CD4-positive, alpha-beta memory T cell (primary cell): ENCODE data around the gene SAMSN1. TPM values are rescaled to one million over a fixed set of nuclear protein-coding genes. Genes with fewer than 3 reads are reported as not detected.

Experiments
- CTCF ChIA-PET: fragments of 350-600 bp; sonication (Branson Sonifier 250); formaldehyde crosslinking; loops from one replicate; lab custom pipeline; 2021; ENCODE audit warnings: inconsistent platforms; ENCODE audit not compliant: partially characterized antibody; lab: Charles Lee
- POLR2A ChIA-PET: fragments of 350-600 bp; sonication (Branson Sonifier 250); formaldehyde crosslinking; loops from one replicate; lab custom pipeline; 2021; ENCODE audit not compliant: partially characterized antibody; lab: Charles Lee
- DNase-seq, 5 donors: peaks; one replicate each; pipeline versions ENCODE4 v3.0.0 to v3.0.0-alpha.2; 2020 to 2022; ENCODE audit warnings: mixed read lengths in 1 of 5
- H3K27ac ChIP-seq: one replicate; pipeline ENCODE4 v1.7.0; 2013; ENCODE audit warnings: low read depth, low read length
- H3K27me3 ChIP-seq: 2 replicates; pipeline ENCODE4 v1.7.0; 2013; ENCODE audit warnings: mild to moderate bottlenecking, low read length, moderate library complexity; ENCODE audit not compliant: insufficient read depth
- H3K36me3 ChIP-seq: 2 replicates; pipeline ENCODE4 v1.7.0; 2013; ENCODE audit warnings: mild to moderate bottlenecking, low read length, moderate library complexity; ENCODE audit not compliant: insufficient read depth
- H3K4me1 ChIP-seq: 2 replicates; pipeline ENCODE4 v1.7.0; 2013; ENCODE audit warnings: mild to moderate bottlenecking, low read length, moderate library complexity; ENCODE audit not compliant: insufficient read depth
- H3K4me3 ChIP-seq, 2 donors: one replicate each; pipeline ENCODE4 v1.7.0; 2013; ENCODE audit warnings: low read length in 2 of 2, mild to moderate bottlenecking in 1 of 2
- H3K9me3 ChIP-seq, 2 donors: one replicate each; pipeline ENCODE4 v1.7.0; 2013; ENCODE audit warnings: low read length in 2 of 2, control low read depth in 1 of 2; ENCODE audit not compliant: control insufficient read depth in 1 of 2
- H3K27ac Mint-ChIP-seq, 7 donors: one replicate each; pipeline ENCODE4 v1.8.0; 2020 to 2021; ENCODE audit warnings: mixed read lengths in 7 of 7, mild to moderate bottlenecking in 6 of 7, inconsistent platforms in 3 of 7, moderate library complexity in 3 of 7
- H3K27me3 Mint-ChIP-seq, 2 donors: one replicate each; pipeline ENCODE4 v1.8.0; 2020 to 2021; ENCODE audit warnings: mixed read lengths in 2 of 2
- H3K36me3 Mint-ChIP-seq, 2 donors: one replicate each; pipeline ENCODE4 v1.8.0; 2020 to 2021; ENCODE audit warnings: mixed read lengths in 2 of 2, inconsistent platforms in 1 of 2, mild to moderate bottlenecking in 1 of 2
- H3K4me1 Mint-ChIP-seq, 4 donors: one replicate each; pipeline ENCODE4 v1.8.0; 2020 to 2021; ENCODE audit warnings: mixed read lengths in 4 of 4, mild to moderate bottlenecking in 1 of 4
- H3K4me3 Mint-ChIP-seq, 8 donors: one replicate each; pipeline ENCODE4 v1.8.0; 2020 to 2021; ENCODE audit warnings: mixed read lengths in 8 of 8, mild to moderate bottlenecking in 7 of 8, moderate library complexity in 6 of 8, inconsistent platforms in 3 of 8
- H3K9me3 Mint-ChIP-seq, 8 donors: one replicate each; pipeline ENCODE4 v1.8.0; 2020 to 2021; ENCODE audit warnings: mixed read lengths in 8 of 8, mild to moderate bottlenecking in 5 of 8, inconsistent platforms in 3 of 8, moderate library complexity in 1 of 8
- intact Hi-C: fragments of 100-400 bp; cut with micrococcal nuclease; formaldehyde crosslinking; loops from one replicate; pipeline ENCODE4 v1.15.1; 2023
- polyA plus RNA-seq, 2 donors: library from polyadenylated mRNA; unstranded; fragments of 300-500 nt; fragmentation: Illumina TruSeq; gene quantifications; one replicate each; pipeline ENCODE4 v1.2.3, GENCODE V29; 2021
- total RNA-seq, 2 experiments: library from RNA; stranded (reverse); gene quantifications; one replicate each; pipeline ENCODE4 v1.2.3, GENCODE V29; 2021

SAMSN1 gene
- total and polyA plus RNA-seq, 4 experiments from 2014 or later, result 50.8 to 59.5 (median 57.1) TPM

- Mint-ChIP-seq H3K4me3 (no peak overlapping the region), H3K4me1 (peaks cover 0 to 7% (median 2%) of the 10 kb centered on the region in 4 donors), H3K9me3 (no peaks in the 10 kb centered on the region), H3K27me3 (no peaks in the 10 kb centered on the region), H3K27ac (no peak overlapping the region), H3K36me3 (no peaks in the 10 kb centered on the region)
- ChIA-PET POLR2A (no interaction called here), CTCF (no interaction called here)
- no peak overlapping the region for H3K27ac ChIP-seq
- H3K36me3 ChIP-seq, result no peaks in the 10 kb centered on the region
- H3K27me3 ChIP-seq, result no peaks in the 10 kb centered on the region
- intact Hi-C loops, result no loop called here
- no peak for DNase-seq
- H3K4me3 ChIP-seq, result no peak overlapping the region
- H3K4me1 ChIP-seq, result no peaks in the 10 kb centered on the region
- no peaks in the 10 kb centered on the region for H3K9me3 ChIP-seq
Measured at GRCh38 chr21:14567331-14568279, 21.5 kb upstream of the SAMSN1 start.

- no peak overlapping the region for H3K27ac ChIP-seq
- CTCF ChIA-PET, result no interaction called here
Measured at GRCh38 chr21:14566894-14567293, 20.8 kb upstream of the SAMSN1 start.

GRCh38 chr21:14562959-14563358 lies 16.8 kb upstream of the SAMSN1 start:
- peaks cover 0 to 6% of the 10 kb centered on the region in 2 donors for H3K36me3 Mint-ChIP-seq
- H3K4me3 Mint-ChIP-seq, result no peak overlapping the region
- H3K27me3 Mint-ChIP-seq, result no peaks in the 10 kb centered on the region
- Histone ChIP-seq H3K27me3 (no peaks in the 10 kb centered on the region), H3K9me3 (no peaks in the 10 kb centered on the region), H3K27ac (no peak overlapping the region), H3K4me3 (no peak overlapping the region), H3K36me3 (no peaks in the 10 kb centered on the region), H3K4me1 (peaks cover 5% of the 10 kb centered on the region)
- POLR2A ChIA-PET, result interaction anchor here (0.9 to 1.7 kb wide), 2 partner anchors 9 to 113 kb away, joined by 4 to 5 read pairs; no protein-coding TSS in a partner anchor
- no peak for DNase-seq
- no peak overlapping the region for H3K27ac Mint-ChIP-seq
- H3K9me3 Mint-ChIP-seq, result peaks cover 0 to 9% (median 4%) of the 10 kb centered on the region in 8 donors
- peaks cover 11 to 15% (median 12%) of the 10 kb centered on the region in 4 donors for H3K4me1 Mint-ChIP-seq
- intact Hi-C loops, result no loop called here
- CTCF ChIA-PET, result interaction anchor here (0.9 kb wide), 1 partner anchor 175 kb away, joined by 3 read pairs; no protein-coding TSS in a partner anchor

More at GRCh38 chr21:14566894-14567293, 20.8 kb upstream of the SAMSN1 start:
- POLR2A ChIA-PET, result no interaction called here
- no peak for DNase-seq
- Mint-ChIP-seq H3K4me3 (no peak overlapping the region), H3K27ac (no peak overlapping the region), H3K36me3 (no peaks in the 10 kb centered on the region), H3K27me3 (no peaks in the 10 kb centered on the region), H3K9me3 (peaks cover 0 to 4% (median 0%) of the 10 kb centered on the region in 8 donors), H3K4me1 (peaks cover 0 to 4% (median 1%) of the 10 kb centered on the region in 4 donors)
- intact Hi-C loops, result no loop called here
- H3K4me1 ChIP-seq, result no peaks in the 10 kb centered on the region
- H3K9me3 ChIP-seq, result no peaks in the 10 kb centered on the region
- H3K36me3 ChIP-seq, result no peaks in the 10 kb centered on the region
- no peak overlapping the region for H3K4me3 ChIP-seq
- no peaks in the 10 kb centered on the region for H3K27me3 ChIP-seq

- DNase-seq, result no peak
- H3K9me3 Mint-ChIP-seq, result peaks cover 0 to 9% (median 4%) of the 10 kb centered on the region in 8 donors
- ChIA-PET CTCF (no interaction called here), POLR2A (no interaction called here)
- H3K27ac Mint-ChIP-seq, result no peak overlapping the region
- H3K36me3 ChIP-seq, result no peaks in the 10 kb centered on the region
- H3K4me1 ChIP-seq, result peaks cover 16% of the 10 kb centered on the region
- H3K27me3 Mint-ChIP-seq, result no peaks in the 10 kb centered on the region
- no peak overlapping the region for H3K4me3 Mint-ChIP-seq
- H3K4me1 Mint-ChIP-seq, result peaks cover 14 to 21% (median 17%) of the 10 kb centered on the region in 4 donors
- H3K4me3 ChIP-seq, result no peak overlapping the region
- intact Hi-C loops, result no loop called here
- no peak overlapping the region for H3K27ac ChIP-seq
- H3K36me3 Mint-ChIP-seq, result peaks cover 0 to 6% of the 10 kb centered on the region in 2 donors
- H3K27me3 ChIP-seq, result no peaks in the 10 kb centered on the region
- H3K9me3 ChIP-seq, result no peaks in the 10 kb centered on the region
Measured at GRCh38 chr21:14560555-14560954, 14.4 kb upstream of the SAMSN1 start.

GRCh38 chr21:14560139-14560538 lies 14.0 kb upstream of the SAMSN1 start:
- Mint-ChIP-seq H3K4me3 (no peak overlapping the region), H3K4me1 (peaks cover 18 to 24% (median 20%) of the 10 kb centered on the region in 4 donors), H3K27ac (peak overlapping the region in 1 of 7 donors; percentile 42), H3K9me3 (peaks cover 0 to 9% (median 4%) of the 10 kb centered on the region in 8 donors), H3K27me3 (no peaks in the 10 kb centered on the region), H3K36me3 (peaks cover 0 to 6% of the 10 kb centered on the region in 2 donors)
- no peak for DNase-seq
- Histone ChIP-seq H3K9me3 (no peaks in the 10 kb centered on the region), H3K27me3 (no peaks in the 10 kb centered on the region), H3K4me1 (peaks cover 20% of the 10 kb centered on the region), H3K36me3 (no peaks in the 10 kb centered on the region), H3K27ac (no peak overlapping the region), H3K4me3 (no peak overlapping the region)
- ChIA-PET POLR2A (no interaction called here), CTCF (no interaction called here)
- intact Hi-C loops, result no loop called here

- H3K27me3 Mint-ChIP-seq, result no peaks in the 10 kb centered on the region
- no peak overlapping the region for H3K27ac ChIP-seq
- peaks cover 0 to 6% of the 10 kb centered on the region in 2 donors for H3K36me3 Mint-ChIP-seq
- CTCF ChIA-PET, result no interaction called here
- peaks cover 0 to 9% (median 4%) of the 10 kb centered on the region in 8 donors for H3K9me3 Mint-ChIP-seq
- intact Hi-C loops, result no loop called here
- H3K4me1 Mint-ChIP-seq, result peaks cover 25 to 31% (median 27%) of the 10 kb centered on the region in 4 donors
- H3K4me1 ChIP-seq, result peaks cover 28% of the 10 kb centered on the region
- no peak overlapping the region for H3K27ac Mint-ChIP-seq
- no peaks in the 10 kb centered on the region for H3K9me3 ChIP-seq
- no peak overlapping the region for H3K4me3 Mint-ChIP-seq
- H3K4me3 ChIP-seq, result no peak overlapping the region
- H3K36me3 ChIP-seq, result no peaks in the 10 kb centered on the region
- no peak for DNase-seq
- no peaks in the 10 kb centered on the region for H3K27me3 ChIP-seq
- POLR2A ChIA-PET, result interaction anchor here (0.6 kb wide), 1 partner anchor 25 kb away, joined by 3 read pairs; no protein-coding TSS in a partner anchor
Measured at GRCh38 chr21:14559102-14559501, 13.0 kb upstream of the SAMSN1 start.

- Mint-ChIP-seq H3K4me3 (peak overlapping the region in 1 of 8 donors; percentile 24), H3K36me3 (peaks cover 0 to 6% of the 10 kb centered on the region in 2 donors), H3K27ac (no peak overlapping the region), H3K9me3 (peaks cover 0 to 9% (median 4%) of the 10 kb centered on the region in 8 donors), H3K27me3 (no peaks in the 10 kb centered on the region), H3K4me1 (peaks cover 25 to 31% (median 27%) of the 10 kb centered on the region in 4 donors)
- H3K27ac ChIP-seq, result no peak overlapping the region
- no peak overlapping the region for H3K4me3 ChIP-seq
- H3K9me3 ChIP-seq, result no peaks in the 10 kb centered on the region
- H3K4me1 ChIP-seq, result peaks cover 28% of the 10 kb centered on the region
- H3K27me3 ChIP-seq, result no peaks in the 10 kb centered on the region
- intact Hi-C loops, result no loop called here
- no peaks in the 10 kb centered on the region for H3K36me3 ChIP-seq
- ChIA-PET POLR2A (no interaction called here), CTCF (no interaction called here)
- no peak for DNase-seq
Measured at GRCh38 chr21:14557413-14557812, 11.3 kb upstream of the SAMSN1 start.
